AG04449 (cell line): Measurements from ENCODE around the gene NOL11.

Experiments used
- CTCF ChIA-PET: fragments of 350-600 bp; formaldehyde crosslinking; extraction: SDS; loops from one replicate; lab custom pipeline; 2021; ENCODE audit warnings: antibody characterized with exemption; lab: Yijun Ruan, JAX
- POLR2A ChIA-PET: fragments of 400-600, 350-600 bp; formaldehyde crosslinking; extraction: SDS; loops from one replicate; lab custom pipeline; 2020; ENCODE audit warnings: antibody characterized with exemption, inconsistent platforms; lab: Yijun Ruan, JAX
- DNase-seq: peaks from one replicate; pipeline ENCODE4 v3.0.0-alpha.2; 2010; ENCODE audit warnings: low read depth, low spot score
- H3K4me3 ChIP-seq: 2 replicates; pipeline ENCODE4 v1.5.1; 2011; ENCODE audit warnings: low read depth, mild to moderate bottlenecking, control low read depth, low read length
- TF ChIP-seq, protein P1 (sequence below): IDR thresholded peaks from one replicate; pipeline ENCODE4 v1.5.1; 2011; ENCODE audit warnings: mild to moderate bottlenecking, moderate library complexity, low read length, control low read depth, inconsistent platforms; ENCODE audit not compliant: insufficient read depth; ENCODE audit errors: missing control alignments

Gene NOL11

DNA sequence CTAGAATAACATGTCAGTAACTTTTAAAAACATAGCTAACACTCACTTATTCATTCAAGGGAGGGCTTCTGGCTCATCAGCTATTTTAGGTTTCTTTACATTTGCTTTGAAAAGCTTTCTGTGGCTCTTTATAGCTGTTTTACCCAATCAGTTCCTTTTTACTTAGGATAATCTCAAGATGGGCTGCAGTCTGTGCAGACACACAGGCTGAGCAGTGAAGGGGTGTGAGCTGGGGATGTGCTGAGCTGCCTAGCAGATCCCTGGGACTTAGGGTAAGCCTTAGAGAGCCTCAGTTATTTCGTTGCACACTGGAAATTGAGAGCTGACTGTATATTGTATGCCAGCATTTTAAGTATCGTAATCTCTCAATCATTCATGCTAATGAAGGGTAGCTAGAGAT is 30.2 kb upstream of the NOL11 start:
- no peak overlapping the region for H3K4me3 ChIP-seq
- POLR2A ChIA-PET = no interaction called here
- no peak for DNase-seq
- CTCF ChIA-PET = interaction anchor here (0.9 to 3.2 kb wide), 12 partner anchors 9 to 328 kb away, joined by 3 to 69 read pairs (median 6); no protein-coding TSS in a partner anchor
- TF ChIP-seq, protein P1, sequence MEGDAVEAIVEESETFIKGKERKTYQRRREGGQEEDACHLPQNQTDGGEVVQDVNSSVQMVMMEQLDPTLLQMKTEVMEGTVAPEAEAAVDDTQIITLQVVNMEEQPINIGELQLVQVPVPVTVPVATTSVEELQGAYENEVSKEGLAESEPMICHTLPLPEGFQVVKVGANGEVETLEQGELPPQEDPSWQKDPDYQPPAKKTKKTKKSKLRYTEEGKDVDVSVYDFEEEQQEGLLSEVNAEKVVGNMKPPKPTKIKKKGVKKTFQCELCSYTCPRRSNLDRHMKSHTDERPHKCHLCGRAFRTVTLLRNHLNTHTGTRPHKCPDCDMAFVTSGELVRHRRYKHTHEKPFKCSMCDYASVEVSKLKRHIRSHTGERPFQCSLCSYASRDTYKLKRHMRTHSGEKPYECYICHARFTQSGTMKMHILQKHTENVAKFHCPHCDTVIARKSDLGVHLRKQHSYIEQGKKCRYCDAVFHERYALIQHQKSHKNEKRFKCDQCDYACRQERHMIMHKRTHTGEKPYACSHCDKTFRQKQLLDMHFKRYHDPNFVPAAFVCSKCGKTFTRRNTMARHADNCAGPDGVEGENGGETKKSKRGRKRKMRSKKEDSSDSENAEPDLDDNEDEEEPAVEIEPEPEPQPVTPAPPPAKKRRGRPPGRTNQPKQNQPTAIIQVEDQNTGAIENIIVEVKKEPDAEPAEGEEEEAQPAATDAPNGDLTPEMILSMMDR = no peak

DNA sequence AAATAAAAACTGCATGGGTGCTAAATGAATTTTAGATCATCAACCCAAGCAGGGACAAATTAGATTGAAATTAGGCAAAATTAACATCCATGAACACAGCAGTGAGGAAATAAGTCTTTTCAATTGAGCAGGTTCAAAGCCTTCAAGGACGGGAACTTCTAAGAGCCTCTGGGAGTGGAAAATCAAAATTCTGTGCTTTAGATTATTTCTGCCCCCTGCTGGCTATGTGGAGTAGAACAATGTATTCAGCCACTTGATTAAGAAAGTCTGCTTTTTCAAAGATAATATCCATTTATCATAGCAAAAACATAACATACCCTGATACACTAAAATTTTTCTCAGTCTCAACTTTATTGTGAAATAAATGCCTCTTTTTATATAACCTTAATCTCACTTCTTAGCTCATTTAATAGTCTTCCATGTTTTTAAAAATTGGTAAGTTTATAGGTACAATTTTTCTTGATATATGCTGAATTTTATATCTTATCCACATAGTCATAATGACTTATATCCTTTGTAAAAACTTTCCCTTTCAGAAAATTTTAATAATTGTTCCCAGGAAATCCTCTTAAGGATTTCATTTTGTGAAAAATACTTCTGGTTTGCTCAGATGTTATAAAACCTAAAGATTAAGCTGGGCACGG is 28.1 kb upstream of the NOL11 start:
- ChIA-PET CTCF (interaction anchor here (0.6 to 2.5 kb wide), 18 partner anchors 9 to 324 kb away, joined by 3 to 44 read pairs (median 5); partner anchors contain the start of gene PSMD12), POLR2A (no interaction called here)
- H3K4me3 ChIP-seq = no peak overlapping the region
- TF ChIP-seq, protein P1 = peak; percentile 58
- DNase-seq = peak; percentile 10

DNA sequence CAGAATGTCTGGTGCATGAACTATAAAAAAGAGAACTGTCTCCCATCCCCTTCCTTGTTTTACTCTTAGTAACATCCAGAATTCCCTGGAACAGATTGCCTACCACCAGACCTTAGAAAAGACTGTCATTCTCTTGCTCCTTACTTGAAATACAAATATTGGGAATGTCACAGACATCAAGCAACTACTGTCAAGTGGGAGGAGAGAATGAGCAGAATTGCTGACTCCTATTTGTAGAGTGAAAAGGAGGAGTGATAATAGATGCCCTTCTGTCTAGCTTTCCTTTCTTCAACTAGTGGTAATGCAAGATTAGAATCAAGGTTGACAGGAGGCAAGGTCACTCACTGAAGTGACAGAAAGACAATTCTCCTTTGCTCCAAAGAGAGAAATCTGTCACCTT is 23.9 kb upstream of the NOL11 start:
- TF ChIP-seq, protein P1 = no peak
- CTCF ChIA-PET = interaction anchor here (0.9 to 7.8 kb wide), 5 partner anchors 26 to 320 kb away, joined by 3 to 59 read pairs (median 6); no protein-coding TSS in a partner anchor
- no peak for DNase-seq
- POLR2A ChIA-PET = no interaction called here
- no peak overlapping the region for H3K4me3 ChIP-seq

DNA sequence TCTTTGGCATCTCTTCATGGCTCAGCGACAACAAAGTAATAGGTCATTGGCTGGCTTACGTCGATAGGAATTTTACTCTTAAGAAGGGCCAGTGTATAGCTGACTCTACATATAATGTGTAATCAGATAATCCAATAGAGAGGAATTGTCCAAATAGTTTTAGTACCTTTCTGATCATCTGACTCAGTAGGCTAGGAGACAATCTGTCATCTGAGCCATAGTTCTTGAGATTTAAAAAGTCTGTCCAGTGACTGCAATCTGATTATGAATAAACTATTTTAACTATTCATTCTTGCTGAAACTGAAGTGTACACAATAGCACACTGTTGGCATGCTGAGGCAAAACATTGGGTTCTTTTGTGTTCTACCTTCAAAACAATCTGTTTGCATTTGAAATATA is 21.4 kb upstream of the NOL11 start:
- DNase-seq = no peak
- H3K4me3 ChIP-seq = no peak overlapping the region
- CTCF ChIA-PET = interaction anchor here (1.2 to 7.8 kb wide), 3 partner anchors 9 to 322 kb away, joined by 3 to 59 read pairs (median 7); no protein-coding TSS in a partner anchor
- POLR2A ChIA-PET = no interaction called here
- TF ChIP-seq, protein P1 = no peak

DNA sequence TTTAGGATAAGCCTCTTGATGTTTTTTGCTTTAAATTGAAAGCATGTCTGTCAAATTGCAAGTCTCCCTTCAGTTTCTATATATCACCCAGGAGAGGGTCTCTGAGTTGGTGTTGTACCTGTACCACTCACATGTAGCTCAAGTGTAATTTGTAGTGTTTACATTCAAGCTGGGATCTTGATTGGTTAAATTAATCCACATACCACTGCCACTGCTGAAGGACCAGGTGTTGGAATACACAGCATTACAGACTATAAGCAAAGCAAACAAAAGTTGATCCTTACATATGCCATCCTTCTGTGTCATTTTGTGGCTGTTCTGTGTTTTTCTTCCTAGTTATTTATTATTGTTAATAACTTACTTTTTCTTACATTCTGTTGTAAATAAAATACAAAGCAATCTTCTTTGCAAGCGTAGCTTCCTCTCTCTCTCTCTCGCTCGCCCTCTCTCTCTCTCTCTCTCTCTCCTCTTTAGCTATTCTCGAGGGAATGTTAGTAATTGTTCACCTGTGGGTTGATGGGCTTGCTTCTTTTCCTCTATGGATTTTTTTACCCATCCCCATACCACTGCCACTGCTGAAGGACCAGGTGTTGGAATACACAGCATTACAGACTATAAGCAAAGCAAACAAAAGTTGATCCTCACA is 20.8 kb upstream of the NOL11 start:
- POLR2A ChIA-PET = no interaction called here
- DNase-seq = no peak
- CTCF ChIA-PET = interaction anchor here (1.0 to 7.8 kb wide), 4 partner anchors 10 to 323 kb away, joined by 3 to 59 read pairs (median 5); no protein-coding TSS in a partner anchor
- no peak overlapping the region for H3K4me3 ChIP-seq
- TF ChIP-seq, protein P1 = no peak
